Fibroblast of lung (primary cell): ENCODE measurements around the gene ASB3. TPM values are rescaled to one million over a fixed set of nuclear protein-coding genes. Genes with fewer than 3 reads are reported as not detected.
A peak's percentile ranks its signal among the peaks of the same experiment; 100 is the strongest.

Experiments
- DNase-seq, 2 donors: peaks; one replicate each; pipeline versions ENCODE4 v3.0.0 to v3.0.0-alpha.2; 2010; ENCODE audit warnings: low read depth in 2 of 2
- H2AFZ ChIP-seq: 2 replicates; pipeline ENCODE4 v1.5.1; 2012; ENCODE audit warnings: low read length, control low read depth, inconsistent platforms
- H3K27ac ChIP-seq: 2 replicates; pipeline ENCODE4 v1.5.1; 2011; ENCODE audit warnings: low read length, control low read depth; ENCODE audit not compliant: insufficient read depth
- H3K27me3 ChIP-seq: 2 replicates; pipeline ENCODE4 v1.5.1; 2011; ENCODE audit warnings: mild to moderate bottlenecking, low read length; ENCODE audit not compliant: control insufficient read depth, insufficient read depth
- H3K36me3 ChIP-seq: 2 replicates; pipeline ENCODE4 v1.5.1; 2011; ENCODE audit warnings: low read length; ENCODE audit not compliant: control insufficient read depth, insufficient read depth
- H3K4me1 ChIP-seq: 2 replicates; pipeline ENCODE4 v1.5.1; 2011; ENCODE audit warnings: low read length; ENCODE audit not compliant: control insufficient read depth, insufficient read depth; ENCODE audit errors: extremely low read depth
- H3K4me2 ChIP-seq: 2 replicates; pipeline ENCODE4 v1.5.1; 2011; ENCODE audit warnings: low read length, control low read depth; ENCODE audit not compliant: insufficient read depth; ENCODE audit errors: extremely low read depth
- H3K4me3 ChIP-seq, 4 experiments: fragments of 200-600 bp in 1 of 4; sonication (generic) in 1 of 4; replicated peaks in 1 of 4; 2 replicates each; pipeline ENCODE4 v1.5.1; 2011 to 2016; ENCODE audit warnings: low read length in 4 of 4, low read depth in 3 of 4, mild to moderate bottlenecking in 3 of 4, control low read depth in 2 of 4, inconsistent platforms in 1 of 4, mixed read lengths in 1 of 4; ENCODE audit not compliant: insufficient read depth in 1 of 4; ENCODE audit errors: control extremely low read depth in 1 of 4
- H3K79me2 ChIP-seq: 2 replicates; pipeline ENCODE4 v1.5.1; 2012; ENCODE audit warnings: mild to moderate bottlenecking, low read length, inconsistent platforms; ENCODE audit not compliant: control insufficient read depth, insufficient read depth
- H3K9ac ChIP-seq: 2 replicates; pipeline ENCODE4 v1.5.1; 2011; ENCODE audit warnings: mild to moderate bottlenecking, low read length, control low read depth; ENCODE audit not compliant: insufficient read depth
- H3K9me3 ChIP-seq: 2 replicates; pipeline ENCODE4 v1.5.1; 2012; ENCODE audit warnings: low read depth, low read length; ENCODE audit not compliant: control insufficient read depth, insufficient read depth
- H4K20me1 ChIP-seq: 2 replicates; pipeline ENCODE4 v1.5.1; 2011; ENCODE audit warnings: low read length; ENCODE audit not compliant: control insufficient read depth, insufficient read depth; ENCODE audit errors: extremely low read depth
- CTCF ChIP-seq, 2 donors: IDR thresholded peaks in 1 of 2; conservative IDR thresholded peaks in 1 of 2; 1 replicate in 1 of 2; 2 replicates in 1 of 2; pipeline ENCODE4 v1.5.1; 2011 to 2012; ENCODE audit warnings: low read length in 2 of 2, control low read depth in 1 of 2, inconsistent platforms in 1 of 2, low read depth in 1 of 2, mild to moderate bottlenecking in 1 of 2
- EZH2 ChIP-seq: IDR thresholded peaks from 2 replicates; pipeline ENCODE4 v1.5.1; 2012; ENCODE audit warnings: low read length, control low read depth, mild to moderate bottlenecking; ENCODE audit errors: missing control alignments
- polyA plus RNA-seq, 2 donors: library from polyadenylated mRNA; depleted of rRNA in 1 of 2; stranded (reverse) in 1 of 2; unstranded in 1 of 2; fragments of >200 nt; gene quantifications; 2 replicates each; pipeline ENCODE4 v1.2.1, GENCODE V29; 2011 to 2012; ENCODE audit warnings: missing spikeins in 1 of 2
- total RNA-seq: library from RNA; depleted of rRNA; stranded (reverse); fragments of >200 nt; gene quantifications from 2 replicates; pipeline ENCODE4 v1.2.1, GENCODE V29; 2014

ASB3 gene
- total and polyA plus RNA-seq, 2 donors (not counting 1 experiment from before 2014, with no cell fraction given): 21.1 to 31.9 TPM

GRCh38 chr2:53632714-53633113 is 154.0 kb downstream of the ASB3 start:
- Histone ChIP-seq H3K79me2 (no peaks in the 10 kb centered on the region), H3K27ac (no peak overlapping the region), H3K9ac (no peak overlapping the region), H2AFZ (no peak overlapping the region), H4K20me1 (no peaks in the 10 kb centered on the region), H3K9me3 (no peaks in the 10 kb centered on the region), H3K4me1 (no peaks in the 10 kb centered on the region), H3K4me2 (no peak overlapping the region), H3K27me3 (no peaks in the 10 kb centered on the region), H3K36me3 (no peaks in the 10 kb centered on the region), H3K4me3 (no peak overlapping the region)
- peak; percentile 3 to 90 for DNase-seq
- TF ChIP-seq EZH2: no peak
- TF ChIP-seq CTCF (conservative IDR thresholded peaks at IDR 0.05 in 1 of 2, IDR thresholded peaks at IDR 0.05 in 1 of 2; ENCODE audit: low read depth in 1 of 2, low read length in 2 of 2): no peak

DNA sequence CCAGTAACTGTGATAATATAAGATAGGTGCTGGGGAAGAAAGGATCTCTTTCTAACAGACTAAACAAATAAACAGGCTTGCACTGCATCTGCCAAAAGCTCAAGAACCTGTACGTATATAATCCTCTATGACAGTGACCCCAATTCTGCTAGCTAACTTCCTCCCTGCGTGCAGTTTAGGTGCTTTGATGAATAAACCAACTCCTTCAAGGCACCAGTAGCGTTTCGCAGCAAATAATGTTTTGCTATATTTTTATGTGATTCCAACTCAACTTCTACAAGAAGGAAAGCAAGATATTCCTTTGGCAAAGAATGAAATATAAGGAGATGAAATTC is 154.7 kb downstream of the ASB3 start:
- Histone ChIP-seq H3K9me3 (no peaks in the 10 kb centered on the region), H2AFZ (no peak overlapping the region), H3K36me3 (no peaks in the 10 kb centered on the region), H3K79me2 (no peaks in the 10 kb centered on the region), H3K9ac (no peak overlapping the region), H3K27me3 (no peaks in the 10 kb centered on the region), H3K4me3 (no peak overlapping the region), H3K4me2 (no peak overlapping the region), H3K4me1 (no peaks in the 10 kb centered on the region), H3K27ac (no peak overlapping the region), H4K20me1 (no peaks in the 10 kb centered on the region)
- no peak for DNase-seq
- TF ChIP-seq EZH2 (no peak), CTCF (conservative IDR thresholded peaks at IDR 0.05 in 1 of 2, IDR thresholded peaks at IDR 0.05 in 1 of 2; ENCODE audit: low read depth in 1 of 2, low read length in 2 of 2) (no peak)

- H3K79me2 ChIP-seq: no peaks in the 10 kb centered on the region
- no peak overlapping the region for H3K4me3 ChIP-seq
- no peaks in the 10 kb centered on the region for H3K36me3 ChIP-seq
- H3K4me1 ChIP-seq: no peaks in the 10 kb centered on the region
- TF ChIP-seq EZH2 (no peak), CTCF (conservative IDR thresholded peaks at IDR 0.05 in 1 of 2, IDR thresholded peaks at IDR 0.05 in 1 of 2; ENCODE audit: low read depth in 1 of 2, low read length in 2 of 2) (no peak)
- DNase-seq: no peak
- H3K9ac ChIP-seq: no peak overlapping the region
- H3K27me3 ChIP-seq: no peaks in the 10 kb centered on the region
- no peak overlapping the region for H2AFZ ChIP-seq
- H3K27ac ChIP-seq: no peak overlapping the region
- H3K9me3 ChIP-seq: no peaks in the 10 kb centered on the region
- no peak overlapping the region for H3K4me2 ChIP-seq
- H4K20me1 ChIP-seq: no peaks in the 10 kb centered on the region
Measured at GRCh38 chr2:53631313-53632125, 155.2 kb downstream of the ASB3 start.
